ENCODE measurements around the gene ADGRL1. TPM values are rescaled to one million over a fixed set of nuclear protein-coding genes. Genes with fewer than 3 reads are reported as not detected.

ADGRL1 gene
- total RNA-seq, 1 experiment from 2014 or later: 39.3 TPM

GRCh38 chr19:14168993-14169392, 37.0 kb downstream of the ADGRL1 start:
- H4K20me1 ChIP-seq (ENCODE audit: low read length): no peaks in the 10 kb centered on the region
- no peak overlapping the region for H3K27ac ChIP-seq (ENCODE audit: low read length)
- no peak overlapping the region for H2AFZ ChIP-seq (ENCODE audit: low read length)
- H3K9me2 ChIP-seq (replicated peaks; ENCODE audit: low read length): no peaks in the 10 kb centered on the region
- ATAC-seq (no peak), DNase-seq (no peak)
- H3K4me1 ChIP-seq (ENCODE audit: insufficient read depth, low read length): no peaks in the 10 kb centered on the region
- H3F3A ChIP-seq (ENCODE audit: low read length, unreplicated experiment): no peaks in the 10 kb centered on the region
- no peaks in the 10 kb centered on the region for H3K9me3 ChIP-seq (ENCODE audit: low read length)
- no peak overlapping the region for H3K4me3 ChIP-seq (ENCODE audit: low read length)
- POLR2A ChIA-PET (ENCODE audit: unreplicated experiment): no interaction called here
- no peak overlapping the region for H3K4me2 ChIP-seq (ENCODE audit: low read length)
- no peak for TF ChIP-seq EZH2phosphoT487 (IDR thresholded peaks at IDR 0.05; ENCODE audit: borderline replicate concordance, low read length)
- no peaks in the 10 kb centered on the region for H3K27me3 ChIP-seq (ENCODE audit: low read length)
- intact Hi-C loops (cut with micrococcal nuclease): no loop called here
- H3K79me2 ChIP-seq (ENCODE audit: low read length): no peaks in the 10 kb centered on the region
- no TSS peak for BruUV-seq (replicated peaks)
- H3K9ac ChIP-seq (ENCODE audit: low read length): no peak overlapping the region
- H3K36me3 ChIP-seq (ENCODE audit: low read depth, low read length): peaks cover 24% of the 10 kb centered on the region
- CTCF ChIA-PET: no interaction called here

- H3K4me1 ChIP-seq (ENCODE audit: insufficient read depth, low read length): no peaks in the 10 kb centered on the region
- no peaks in the 10 kb centered on the region for H3K27me3 ChIP-seq (ENCODE audit: low read length)
- intact Hi-C loops (cut with micrococcal nuclease): no loop called here
- H3K9me2 ChIP-seq (replicated peaks; ENCODE audit: low read length): no peaks in the 10 kb centered on the region
- H3K9me3 ChIP-seq (ENCODE audit: low read length): no peaks in the 10 kb centered on the region
- ChIA-PET POLR2A (ENCODE audit: unreplicated experiment) (no interaction called here), CTCF (no interaction called here)
- TF ChIP-seq EZH2 (IDR thresholded peaks at IDR 0.05; ENCODE audit: low read length, unreplicated experiment): no peak
- TF ChIP-seq CTCF (conservative IDR thresholded peaks at IDR 0.05; ENCODE audit: low read depth, low read length): no peak
- TF ChIP-seq EZH2phosphoT487 (IDR thresholded peaks at IDR 0.05; ENCODE audit: borderline replicate concordance, low read length): no peak
- DNase-seq (no peak), ATAC-seq (no peak)
- no peaks in the 10 kb centered on the region for H3F3A ChIP-seq (ENCODE audit: low read length, unreplicated experiment)
- BruUV-seq (replicated peaks): no TSS peak
- no peaks in the 10 kb centered on the region for H4K20me1 ChIP-seq (ENCODE audit: low read length)
- H3K4me3 ChIP-seq (ENCODE audit: low read length): no peak overlapping the region
- peaks cover 23% of the 10 kb centered on the region for H3K36me3 ChIP-seq (ENCODE audit: low read depth, low read length)
- H2AFZ ChIP-seq (ENCODE audit: low read length): no peak overlapping the region
- no peak overlapping the region for H3K9ac ChIP-seq (ENCODE audit: low read length)
- H3K4me2 ChIP-seq (ENCODE audit: low read length): no peak overlapping the region
- H3K79me2 ChIP-seq (ENCODE audit: low read length): no peaks in the 10 kb centered on the region
- no peak overlapping the region for H3K27ac ChIP-seq (ENCODE audit: low read length)
Observed at GRCh38 chr19:14168259-14168972, 37.6 kb downstream of the ADGRL1 start.

GRCh38 chr19:14167576-14168138, 38.3 kb downstream of the ADGRL1 start:
- no peaks in the 10 kb centered on the region for H3K27me3 ChIP-seq (ENCODE audit: low read length)
- H3K9me2 ChIP-seq (replicated peaks; ENCODE audit: low read length): no peaks in the 10 kb centered on the region
- no peak overlapping the region for H3K4me2 ChIP-seq (ENCODE audit: low read length)
- POLR2A ChIA-PET (ENCODE audit: unreplicated experiment): no interaction called here
- TF ChIP-seq EZH2 (IDR thresholded peaks at IDR 0.05; ENCODE audit: low read length, unreplicated experiment) (no peak), CTCF (conservative IDR thresholded peaks at IDR 0.05; ENCODE audit: low read depth, low read length) (no peak), EZH2phosphoT487 (IDR thresholded peaks at IDR 0.05; ENCODE audit: borderline replicate concordance, low read length) (no peak)
- H3K4me3 ChIP-seq (ENCODE audit: low read length): no peak overlapping the region
- H3K36me3 ChIP-seq (ENCODE audit: low read depth, low read length): peaks cover 18% of the 10 kb centered on the region
- H3K27ac ChIP-seq (ENCODE audit: low read length): no peak overlapping the region
- H3K4me1 ChIP-seq (ENCODE audit: insufficient read depth, low read length): no peaks in the 10 kb centered on the region
- CTCF ChIA-PET: no interaction called here
- no peak for ATAC-seq
- DNase-seq: no peak
- H3K9ac ChIP-seq (ENCODE audit: low read length): no peak overlapping the region
- intact Hi-C loops (cut with micrococcal nuclease): no loop called here
- H4K20me1 ChIP-seq (ENCODE audit: low read length): no peaks in the 10 kb centered on the region
- no peaks in the 10 kb centered on the region for H3F3A ChIP-seq (ENCODE audit: low read length, unreplicated experiment)
- H3K9me3 ChIP-seq (ENCODE audit: low read length): no peaks in the 10 kb centered on the region
- H2AFZ ChIP-seq (ENCODE audit: low read length): no peak overlapping the region
- no TSS peak for BruUV-seq (replicated peaks)
- H3K79me2 ChIP-seq (ENCODE audit: low read length): no peaks in the 10 kb centered on the region
